ENCODE data around the gene NXPH4.

The NXPH4 gene

DNA sequence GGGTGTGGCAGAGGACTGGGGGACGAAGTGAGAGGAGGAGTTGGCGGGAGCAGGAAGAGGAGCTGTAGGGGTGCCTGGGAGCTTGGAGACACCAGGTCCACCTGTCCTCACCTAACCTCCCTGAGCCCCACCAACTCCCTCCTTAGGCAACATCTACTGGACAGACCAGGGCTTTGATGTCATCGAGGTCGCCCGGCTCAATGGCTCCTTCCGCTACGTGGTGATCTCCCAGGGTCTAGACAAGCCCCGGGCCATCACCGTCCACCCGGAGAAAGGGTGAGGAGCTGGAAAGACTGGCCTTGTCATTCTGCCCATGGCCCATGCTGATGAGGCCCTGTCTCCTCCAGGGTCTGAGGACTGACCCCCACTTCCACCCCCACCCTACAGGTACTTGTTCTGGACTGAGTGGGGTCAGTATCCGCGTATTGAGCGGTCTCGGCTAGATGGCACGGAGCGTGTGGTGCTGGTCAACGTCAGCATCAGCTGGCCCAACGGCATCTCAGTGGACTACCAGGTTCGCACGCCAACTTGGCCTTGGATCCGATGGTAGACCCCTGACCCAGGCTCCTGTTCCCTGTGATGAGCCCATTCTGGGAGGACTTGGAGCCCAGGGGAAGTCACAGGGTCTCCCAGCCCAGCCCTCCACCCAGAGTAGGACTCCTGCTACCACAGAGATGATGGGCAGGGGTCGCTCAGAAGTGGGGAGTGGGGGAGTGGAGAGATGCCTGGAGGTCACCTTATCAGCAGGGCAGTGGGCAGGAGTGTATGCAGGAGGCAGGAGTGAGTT lies 32.5 kb upstream of the NXPH4 start:
- no peak overlapping the region for H3K27ac ChIP-seq
- TF ChIP-seq, protein P1, sequence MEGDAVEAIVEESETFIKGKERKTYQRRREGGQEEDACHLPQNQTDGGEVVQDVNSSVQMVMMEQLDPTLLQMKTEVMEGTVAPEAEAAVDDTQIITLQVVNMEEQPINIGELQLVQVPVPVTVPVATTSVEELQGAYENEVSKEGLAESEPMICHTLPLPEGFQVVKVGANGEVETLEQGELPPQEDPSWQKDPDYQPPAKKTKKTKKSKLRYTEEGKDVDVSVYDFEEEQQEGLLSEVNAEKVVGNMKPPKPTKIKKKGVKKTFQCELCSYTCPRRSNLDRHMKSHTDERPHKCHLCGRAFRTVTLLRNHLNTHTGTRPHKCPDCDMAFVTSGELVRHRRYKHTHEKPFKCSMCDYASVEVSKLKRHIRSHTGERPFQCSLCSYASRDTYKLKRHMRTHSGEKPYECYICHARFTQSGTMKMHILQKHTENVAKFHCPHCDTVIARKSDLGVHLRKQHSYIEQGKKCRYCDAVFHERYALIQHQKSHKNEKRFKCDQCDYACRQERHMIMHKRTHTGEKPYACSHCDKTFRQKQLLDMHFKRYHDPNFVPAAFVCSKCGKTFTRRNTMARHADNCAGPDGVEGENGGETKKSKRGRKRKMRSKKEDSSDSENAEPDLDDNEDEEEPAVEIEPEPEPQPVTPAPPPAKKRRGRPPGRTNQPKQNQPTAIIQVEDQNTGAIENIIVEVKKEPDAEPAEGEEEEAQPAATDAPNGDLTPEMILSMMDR (conservative IDR thresholded peaks at IDR 0.05) = no peak

DNA sequence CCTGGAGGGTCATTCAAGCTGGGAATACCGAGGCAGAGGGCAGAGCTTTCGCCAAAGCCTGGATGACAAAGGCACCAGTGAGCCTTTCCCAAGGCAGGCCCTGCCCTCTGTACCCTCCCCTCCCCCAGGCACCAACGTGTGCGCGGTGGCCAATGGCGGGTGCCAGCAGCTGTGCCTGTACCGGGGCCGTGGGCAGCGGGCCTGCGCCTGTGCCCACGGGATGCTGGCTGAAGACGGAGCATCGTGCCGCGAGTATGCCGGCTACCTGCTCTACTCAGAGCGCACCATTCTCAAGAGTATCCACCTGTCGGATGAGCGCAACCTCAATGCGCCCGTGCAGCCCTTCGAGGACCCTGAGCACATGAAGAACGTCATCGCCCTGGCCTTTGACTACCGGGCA lies 31.2 kb upstream of the NXPH4 start:
- TF ChIP-seq, protein P1 (conservative IDR thresholded peaks at IDR 0.05) = no peak
- no peak overlapping the region for H3K27ac ChIP-seq

DNA sequence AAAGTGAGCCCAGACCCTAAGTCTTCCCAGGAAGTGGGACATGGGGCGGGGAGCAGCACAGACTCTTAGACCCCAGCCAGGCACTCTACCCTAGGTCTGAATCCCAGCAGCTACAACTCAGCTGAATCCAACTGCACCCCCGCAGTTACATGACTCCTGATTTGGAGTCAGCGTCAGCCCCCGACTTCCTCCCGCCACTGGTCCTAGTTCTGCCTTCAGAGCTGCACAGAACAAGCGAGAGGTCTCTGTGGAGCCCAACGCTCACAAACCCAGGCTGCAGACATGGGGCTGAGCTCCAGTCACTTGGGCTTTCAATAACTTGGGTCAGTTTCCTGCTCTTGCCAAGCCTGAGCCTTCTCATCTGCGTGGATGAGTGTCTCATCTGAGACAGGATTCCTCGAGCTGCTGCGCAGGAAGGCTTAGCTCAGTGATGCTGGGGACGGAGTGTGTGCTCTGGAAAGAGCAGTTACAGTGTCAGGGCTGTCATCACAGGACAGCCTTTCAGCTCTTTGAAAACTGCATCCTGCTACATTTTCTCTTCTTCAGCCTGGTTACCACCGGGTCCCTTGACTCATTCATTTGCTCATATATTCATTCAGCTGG lies 30.6 kb upstream of the NXPH4 start:
- TF ChIP-seq, protein P1 (conservative IDR thresholded peaks at IDR 0.05) = no peak
- no peak overlapping the region for H3K27ac ChIP-seq

DNA sequence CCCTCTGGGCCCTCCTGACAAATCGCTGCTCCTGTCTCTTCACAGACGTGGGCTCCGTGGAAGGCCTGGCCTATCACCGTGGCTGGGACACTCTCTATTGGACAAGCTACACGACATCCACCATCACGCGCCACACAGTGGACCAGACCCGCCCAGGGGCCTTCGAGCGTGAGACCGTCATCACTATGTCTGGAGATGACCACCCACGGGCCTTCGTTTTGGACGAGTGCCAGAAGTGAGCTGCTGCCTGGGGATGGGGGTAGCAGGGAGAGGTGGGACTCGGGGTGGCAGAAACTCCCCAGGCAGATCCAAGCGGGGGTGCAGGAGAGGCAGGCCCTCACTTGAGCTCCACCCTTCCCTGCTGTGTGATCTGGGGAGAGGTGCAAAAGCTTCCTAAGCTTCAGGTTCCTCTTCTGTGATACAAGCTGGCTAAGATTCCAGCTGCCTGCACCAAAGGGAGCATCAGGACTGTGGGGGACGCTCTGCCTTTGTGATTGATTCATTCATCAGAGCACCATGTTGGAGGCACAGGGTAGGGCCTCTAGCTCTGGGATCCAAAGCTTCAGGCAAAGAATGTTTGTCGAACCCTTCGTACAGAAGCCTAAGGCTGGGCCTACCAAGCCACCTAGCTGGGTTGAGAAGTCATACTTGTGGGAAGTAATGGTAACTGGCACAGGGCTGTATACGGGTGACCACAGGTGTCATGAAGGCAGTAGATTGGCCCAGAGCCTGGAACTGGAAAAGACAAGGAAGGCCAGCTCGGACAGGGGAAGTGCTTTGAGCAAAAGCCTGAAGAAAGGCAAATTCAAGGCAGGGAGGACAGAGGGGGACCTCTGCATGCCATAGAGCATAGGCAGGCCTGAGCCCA lies 29.1 kb upstream of the NXPH4 start:
- TF ChIP-seq, protein P1 (conservative IDR thresholded peaks at IDR 0.05) = no peak
- H3K27ac ChIP-seq = no peak overlapping the region

DNA sequence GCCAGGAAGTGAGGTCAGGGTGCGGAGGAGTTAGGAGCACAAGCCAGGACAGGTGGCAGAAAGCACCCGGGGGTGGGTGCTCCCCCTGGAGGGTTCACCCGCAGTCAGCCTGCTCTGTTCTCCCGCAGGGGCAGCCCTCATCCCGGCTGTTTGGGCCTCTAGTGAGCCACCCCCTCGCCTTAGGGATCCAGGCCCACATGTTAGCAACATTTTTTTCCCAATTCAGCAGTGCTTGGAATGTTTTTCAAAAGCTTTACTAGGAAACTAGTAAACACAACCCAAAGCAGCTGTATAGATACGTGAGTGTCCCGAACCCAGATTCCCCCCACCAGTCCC lies 28.5 kb upstream of the NXPH4 start:
- no peak overlapping the region for H3K27ac ChIP-seq
- TF ChIP-seq, protein P1 (conservative IDR thresholded peaks at IDR 0.05) = no peak

DNA sequence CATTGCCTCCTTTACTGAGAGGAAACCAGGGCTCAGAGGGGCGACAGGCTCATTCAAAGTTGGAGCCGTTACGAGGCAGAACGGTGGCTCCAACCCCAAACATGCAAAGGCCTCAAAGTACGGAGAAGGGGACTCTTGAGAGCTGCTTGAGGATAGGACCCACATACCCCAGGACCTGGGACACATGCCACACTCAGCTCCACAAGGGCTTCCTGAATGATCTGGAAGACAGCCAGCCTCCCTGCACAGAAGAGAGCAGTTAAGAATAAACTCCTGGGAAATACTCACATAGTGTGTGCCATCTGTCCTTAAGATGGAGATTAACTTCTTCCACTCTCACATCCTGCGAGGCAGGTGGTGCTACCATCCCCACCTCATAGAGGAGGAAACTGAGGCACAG lies 26.6 kb upstream of the NXPH4 start:
- TF ChIP-seq, protein P1 (conservative IDR thresholded peaks at IDR 0.05) = no peak
- peak overlapping the region; percentile 50 for H3K27ac ChIP-seq

DNA sequence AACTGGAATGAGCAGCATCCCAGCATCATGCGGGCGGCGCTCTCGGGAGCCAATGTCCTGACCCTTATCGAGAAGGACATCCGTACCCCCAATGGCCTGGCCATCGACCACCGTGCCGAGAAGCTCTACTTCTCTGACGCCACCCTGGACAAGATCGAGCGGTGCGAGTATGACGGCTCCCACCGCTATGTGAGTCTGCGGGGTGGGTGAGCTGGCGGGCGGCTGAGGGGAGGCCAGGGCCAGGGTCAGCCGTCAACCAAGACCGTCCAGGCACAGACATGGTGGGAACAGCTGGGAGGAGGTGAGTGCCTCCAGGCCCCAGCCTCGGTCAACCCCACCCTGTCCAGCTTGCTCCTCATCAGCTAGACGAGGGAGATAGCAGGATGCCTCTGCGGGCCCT lies 25.8 kb upstream of the NXPH4 start:
- H3K27ac ChIP-seq = peak overlapping the region; percentile 50
- TF ChIP-seq, protein P1 (conservative IDR thresholded peaks at IDR 0.05) = no peak
